AG04450 (cell line): Measurements from ENCODE around the gene MOG. TPM values are rescaled to one million over a fixed set of nuclear protein-coding genes. Genes with fewer than 3 reads are reported as not detected.

ENCODE experiments used
- CTCF ChIA-PET: fragments of 300-600, 350-600 bp; formaldehyde crosslinking; extraction: SDS; loops from one replicate; lab custom pipeline; 2022; ENCODE audit warnings: antibody characterized with exemption, inconsistent platforms; lab: Charles Lee
- POLR2A ChIA-PET: fragments of 350-600 bp; formaldehyde crosslinking; extraction: SDS; loops from one replicate; lab custom pipeline; 2021; ENCODE audit warnings: antibody characterized with exemption, inconsistent platforms; lab: Yijun Ruan, JAX
- DNase-seq: peaks from one replicate; pipeline ENCODE4 v3.0.0-alpha.2; 2011; ENCODE audit warnings: low read depth, low spot score
- H3K27ac ChIP-seq: one replicate; pipeline ENCODE4 v1.5.1; 2012; ENCODE audit warnings: low read depth, low read length, control low read depth
- H3K27me3 ChIP-seq: one replicate; pipeline ENCODE4 v1.6.0; 2012; ENCODE audit warnings: low read length; ENCODE audit not compliant: control insufficient read depth, insufficient read depth
- H3K4me3 ChIP-seq: 2 replicates; pipeline ENCODE4 v1.5.1; 2011; ENCODE audit warnings: mild to moderate bottlenecking, low read depth, low read length, control low read depth
- H3K9me3 ChIP-seq: 2 replicates; pipeline ENCODE4 v1.5.1; 2012; ENCODE audit warnings: low read length; ENCODE audit not compliant: control insufficient read depth, insufficient read depth
- polyA plus RNA-seq: library from polyadenylated mRNA; depleted of rRNA; stranded (reverse); fragments of >200 nt; gene quantifications from 2 replicates; pipeline ENCODE4 v1.2.3, GENCODE V29; 2011
- TF ChIP-seq, protein P1 (sequence below): IDR thresholded peaks from 2 replicates; pipeline ENCODE4 v1.5.1; 2011; ENCODE audit warnings: low read depth, low read length, control low read depth, inconsistent platforms

MOG gene
- polyA plus RNA-seq, 1 experiment: not detected

DNA sequence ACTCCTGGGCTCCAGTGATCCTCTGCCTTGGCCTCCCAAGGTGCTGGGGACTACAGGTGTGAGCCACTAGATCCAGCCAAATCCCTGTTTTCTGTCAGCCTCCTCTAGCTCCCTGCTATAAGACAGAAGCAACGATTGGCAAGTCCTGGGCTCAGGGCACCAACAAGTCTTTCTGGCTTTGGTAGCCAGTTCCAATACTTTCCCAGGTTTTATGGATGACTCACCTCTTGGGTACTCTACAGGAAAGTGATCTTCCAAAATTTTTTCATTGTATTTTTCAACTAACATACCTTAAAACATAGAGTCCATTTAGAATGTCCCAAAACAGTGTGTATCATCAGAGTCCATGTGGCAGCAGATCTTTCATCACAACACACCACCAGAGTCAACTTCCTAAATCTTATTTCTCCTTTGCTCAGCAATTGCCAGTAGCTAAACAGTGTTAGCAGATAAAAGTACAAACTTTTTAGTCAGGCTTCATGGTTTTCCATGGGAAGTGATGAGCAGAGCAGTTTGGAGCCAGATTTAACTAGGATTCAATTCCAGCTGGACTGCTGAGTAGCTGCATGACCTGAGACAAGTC lies 37.2 kb upstream of the MOG start:
- DNase-seq: no peak
- POLR2A ChIA-PET: no interaction called here
- TF ChIP-seq, protein P1, sequence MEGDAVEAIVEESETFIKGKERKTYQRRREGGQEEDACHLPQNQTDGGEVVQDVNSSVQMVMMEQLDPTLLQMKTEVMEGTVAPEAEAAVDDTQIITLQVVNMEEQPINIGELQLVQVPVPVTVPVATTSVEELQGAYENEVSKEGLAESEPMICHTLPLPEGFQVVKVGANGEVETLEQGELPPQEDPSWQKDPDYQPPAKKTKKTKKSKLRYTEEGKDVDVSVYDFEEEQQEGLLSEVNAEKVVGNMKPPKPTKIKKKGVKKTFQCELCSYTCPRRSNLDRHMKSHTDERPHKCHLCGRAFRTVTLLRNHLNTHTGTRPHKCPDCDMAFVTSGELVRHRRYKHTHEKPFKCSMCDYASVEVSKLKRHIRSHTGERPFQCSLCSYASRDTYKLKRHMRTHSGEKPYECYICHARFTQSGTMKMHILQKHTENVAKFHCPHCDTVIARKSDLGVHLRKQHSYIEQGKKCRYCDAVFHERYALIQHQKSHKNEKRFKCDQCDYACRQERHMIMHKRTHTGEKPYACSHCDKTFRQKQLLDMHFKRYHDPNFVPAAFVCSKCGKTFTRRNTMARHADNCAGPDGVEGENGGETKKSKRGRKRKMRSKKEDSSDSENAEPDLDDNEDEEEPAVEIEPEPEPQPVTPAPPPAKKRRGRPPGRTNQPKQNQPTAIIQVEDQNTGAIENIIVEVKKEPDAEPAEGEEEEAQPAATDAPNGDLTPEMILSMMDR: no peak
- Histone ChIP-seq H3K9me3 (no peaks in the 10 kb centered on the region), H3K27ac (no peak overlapping the region), H3K4me3 (no peak overlapping the region), H3K27me3 (no peaks in the 10 kb centered on the region)
- CTCF ChIA-PET: interaction anchor here (1.0 to 1.2 kb wide), 2 partner anchors 31 to 34 kb away, joined by 4 to 11 read pairs; no protein-coding TSS in a partner anchor

DNA sequence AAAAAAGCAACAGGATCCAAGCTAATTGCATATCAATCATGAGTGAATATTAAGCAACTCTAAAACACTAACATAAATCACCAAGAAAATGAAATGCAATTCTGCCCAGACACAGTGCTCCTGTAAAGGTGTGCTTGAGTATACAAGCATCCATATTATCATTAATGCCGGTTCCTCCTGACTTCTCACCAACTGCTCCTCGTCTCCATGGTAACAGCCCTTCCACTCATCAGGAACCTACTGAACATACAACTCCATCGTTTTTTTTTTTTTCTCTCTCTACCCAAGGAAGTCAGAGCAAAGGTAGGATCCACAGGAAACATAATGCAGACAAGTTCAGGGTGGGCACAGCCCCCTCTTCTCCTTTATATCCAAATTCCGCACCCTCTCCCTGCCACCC lies 36.3 kb upstream of the MOG start:
- DNase-seq: no peak
- no peak overlapping the region for H3K27ac ChIP-seq
- ChIA-PET POLR2A (no interaction called here), CTCF (interaction anchor here (1.0 to 1.2 kb wide), 2 partner anchors 30 to 33 kb away, joined by 4 to 11 read pairs; no protein-coding TSS in a partner anchor)
- TF ChIP-seq, protein P1: no peak
- no peaks in the 10 kb centered on the region for H3K9me3 ChIP-seq
- no peaks in the 10 kb centered on the region for H3K27me3 ChIP-seq
- no peak overlapping the region for H3K4me3 ChIP-seq

DNA sequence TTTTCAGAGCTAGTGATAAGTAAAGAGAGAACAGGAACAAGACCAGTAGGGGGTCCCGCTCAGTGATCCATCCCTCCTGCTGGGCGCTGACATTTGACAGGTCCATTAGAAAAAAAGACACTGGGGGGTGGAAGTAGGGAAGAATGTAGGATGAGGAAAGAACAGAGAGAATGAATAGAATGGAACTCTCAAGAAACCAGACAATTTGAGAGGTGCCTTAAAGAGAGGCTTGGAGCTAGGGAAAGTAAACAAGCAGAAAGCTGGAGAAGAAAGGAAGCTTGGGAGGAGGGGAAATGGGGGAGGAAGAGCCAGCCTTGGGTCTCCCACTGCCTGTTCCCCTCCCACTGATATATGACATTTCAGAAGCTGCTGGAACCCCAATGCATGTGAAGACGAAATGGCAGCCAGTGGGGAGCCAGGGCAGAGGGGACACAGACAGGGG lies 32.4 kb upstream of the MOG start:
- Histone ChIP-seq H3K4me3 (no peak overlapping the region), H3K27ac (no peak overlapping the region), H3K27me3 (no peaks in the 10 kb centered on the region), H3K9me3 (no peaks in the 10 kb centered on the region)
- ChIA-PET CTCF (interaction anchor here (13.4 kb wide), 1 partner anchor 26 kb away, joined by 281 read pairs; no protein-coding TSS in a partner anchor), POLR2A (no interaction called here)
- no peak for DNase-seq
- TF ChIP-seq, protein P1: no peak

DNA sequence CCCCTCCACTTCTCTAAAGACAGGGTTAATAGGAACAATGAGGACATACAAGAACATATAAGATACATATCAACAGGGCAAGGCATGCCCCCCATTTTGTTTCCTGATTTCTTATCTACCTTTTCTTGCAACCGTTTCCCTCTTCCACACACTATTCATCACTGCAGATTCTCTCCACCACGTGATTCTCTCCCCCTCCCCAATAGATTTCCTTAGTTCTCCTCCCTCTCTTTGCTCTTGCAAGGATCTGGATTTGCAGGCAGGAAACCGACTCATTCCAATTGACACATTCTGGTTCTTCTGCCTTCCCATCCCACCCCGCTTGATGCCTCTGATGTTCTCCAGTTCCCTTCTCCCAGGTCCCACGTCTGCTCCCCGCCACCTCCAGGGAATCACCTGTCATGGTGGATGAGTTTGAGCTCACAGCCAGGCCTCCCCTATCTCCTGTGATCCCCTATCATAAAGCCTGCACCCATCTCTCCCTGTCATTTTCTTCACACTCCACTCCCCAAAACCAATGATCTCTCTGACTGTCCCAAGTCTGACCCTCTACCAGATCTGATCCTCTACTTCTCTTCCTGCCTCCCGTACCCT lies 31.5 kb upstream of the MOG start:
- Histone ChIP-seq H3K4me3 (no peak overlapping the region), H3K9me3 (no peaks in the 10 kb centered on the region), H3K27ac (no peak overlapping the region), H3K27me3 (no peaks in the 10 kb centered on the region)
- CTCF ChIA-PET: interaction anchor here (13.4 kb wide), 1 partner anchor 25 kb away, joined by 281 read pairs; no protein-coding TSS in a partner anchor
- TF ChIP-seq, protein P1: no peak
- POLR2A ChIA-PET: no interaction called here
- DNase-seq: no peak
